SIG-M5 (cell line): ENCODE data around the gene PTRHD1.
A peak's percentile ranks its signal among the peaks of the same experiment; 100 is the strongest.
"Not testable (repeated sequence)": the region's sequence is repeated elsewhere in the genome, so short reads cannot be mapped to it uniquely, and the experiment has no call there.

Experiments
- DNase-seq: peaks from one replicate; lab custom pipeline; 2025; lab: John Stamatoyannopoulos, UW

The PTRHD1 gene

GRCh38 chr2:24792874-24793760, at the start of gene PTRHD1, which contains the start of gene CENPO:
PTRHD1 (minus strand) TSS chr2:24793391; CDS start chr2:24793377, 14 bp downstream.
CENPO (plus strand) TSS chr2:24793425; CDS start chr2:24793920, 495 bp downstream.
- DNase-seq = peak; percentile 84

- no peak for DNase-seq
Observed at GRCh38 chr2:24842081-24843050, 49.2 kb upstream of the PTRHD1 start.

DNA sequence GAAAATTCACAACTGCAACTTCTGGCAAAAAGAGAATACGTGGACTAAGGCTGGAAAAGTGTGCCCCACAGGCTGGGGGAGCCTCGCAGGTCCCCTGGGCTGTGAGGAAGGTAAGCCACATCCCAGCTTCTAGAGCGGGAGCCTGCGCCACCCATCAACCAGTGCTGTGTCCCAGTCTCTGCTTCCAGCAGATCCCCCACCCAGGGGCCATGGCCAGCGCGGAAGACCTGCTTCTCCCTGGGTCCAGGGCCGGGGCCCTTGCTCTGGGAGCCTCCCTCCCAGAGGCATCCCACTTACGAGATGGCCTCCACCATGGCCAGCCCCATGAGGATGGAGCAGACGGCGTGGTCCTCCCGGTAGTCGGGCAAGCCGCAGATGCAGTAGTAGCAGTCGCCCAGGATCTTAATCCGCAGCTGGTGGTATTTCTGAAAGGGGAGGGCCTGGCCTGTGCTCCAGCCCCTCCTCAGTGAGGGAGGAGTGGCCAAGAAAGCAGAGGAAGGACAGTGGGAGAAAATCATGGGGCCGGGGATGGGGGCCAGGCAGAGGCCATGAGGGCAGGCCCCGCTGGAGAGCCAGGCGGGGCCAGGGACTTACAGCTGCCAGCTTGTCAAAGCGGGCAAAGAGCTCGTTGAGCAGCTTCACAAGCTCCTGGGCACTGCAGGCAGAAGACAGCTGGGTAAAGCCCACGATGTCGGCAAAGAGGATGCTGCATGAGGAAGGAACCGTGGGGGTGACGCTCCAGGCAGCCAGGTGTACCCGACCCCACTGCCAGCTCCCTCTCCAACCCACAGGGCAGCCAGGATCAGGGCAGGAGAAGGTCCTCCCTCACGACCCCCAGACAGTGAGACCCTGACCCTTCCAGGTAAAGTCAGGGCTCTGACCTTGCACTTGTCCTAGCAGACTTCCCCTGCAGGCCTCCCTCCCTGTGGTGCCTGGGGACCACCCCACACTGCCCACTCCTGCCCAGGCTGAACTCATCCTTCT, 48.1 kb upstream of the PTRHD1 start:
- DNase-seq = no peak

- no peak for DNase-seq
Observed at GRCh38 chr2:24840164-24840869, 47.1 kb upstream of the PTRHD1 start.

DNA sequence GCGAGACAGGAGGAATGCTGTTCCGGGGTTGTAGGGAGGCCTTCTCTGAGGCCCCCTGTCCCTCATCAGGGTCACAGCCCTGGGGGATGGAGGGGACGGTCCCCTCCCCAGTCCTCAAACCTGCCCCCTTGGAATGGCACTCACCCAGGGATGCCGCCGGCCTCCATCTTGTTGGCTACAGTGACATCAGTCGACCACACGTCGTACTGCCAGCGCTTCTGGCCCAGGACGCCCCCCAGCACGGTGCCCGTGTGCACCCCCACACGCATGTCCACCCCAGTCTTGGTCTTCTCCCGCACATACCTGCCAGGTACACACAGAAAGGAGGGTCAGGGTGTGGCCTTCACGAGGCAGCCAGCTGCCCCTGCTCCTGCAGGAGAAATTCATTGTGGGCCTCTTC, 46.5 kb upstream of the PTRHD1 start:
- no peak for DNase-seq

- no peak for DNase-seq
Observed at GRCh38 chr2:24838541-24838940, 45.4 kb upstream of the PTRHD1 start.

DNA sequence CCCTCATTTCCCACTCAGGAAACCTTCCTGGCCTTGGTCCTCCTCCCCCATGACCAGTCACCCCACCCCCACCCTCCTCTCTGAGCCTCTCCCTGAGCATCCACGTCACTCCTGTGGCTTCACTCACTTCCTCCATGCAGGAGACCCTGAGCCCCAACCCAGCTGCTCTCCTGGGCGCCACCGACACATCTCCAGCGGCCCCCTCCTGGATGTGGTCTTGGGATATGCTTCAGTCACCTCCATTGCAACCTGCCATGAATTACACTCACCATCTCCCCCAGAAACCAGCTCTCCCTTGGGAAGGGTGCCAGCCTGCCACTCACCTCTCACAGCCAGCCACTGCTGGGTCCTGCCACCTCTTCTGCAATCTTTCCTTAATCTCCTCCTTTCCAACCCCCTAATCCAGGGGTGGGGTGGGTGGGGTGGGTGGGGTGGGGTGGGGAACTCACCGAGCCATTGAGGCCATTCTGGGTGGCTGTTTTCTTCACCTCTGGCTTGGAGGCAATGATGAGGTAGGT, 44.9 kb upstream of the PTRHD1 start:
- no peak for DNase-seq

GRCh38 chr2:24836706-24837105, 43.5 kb upstream of the PTRHD1 start:
- no peak for DNase-seq

DNA sequence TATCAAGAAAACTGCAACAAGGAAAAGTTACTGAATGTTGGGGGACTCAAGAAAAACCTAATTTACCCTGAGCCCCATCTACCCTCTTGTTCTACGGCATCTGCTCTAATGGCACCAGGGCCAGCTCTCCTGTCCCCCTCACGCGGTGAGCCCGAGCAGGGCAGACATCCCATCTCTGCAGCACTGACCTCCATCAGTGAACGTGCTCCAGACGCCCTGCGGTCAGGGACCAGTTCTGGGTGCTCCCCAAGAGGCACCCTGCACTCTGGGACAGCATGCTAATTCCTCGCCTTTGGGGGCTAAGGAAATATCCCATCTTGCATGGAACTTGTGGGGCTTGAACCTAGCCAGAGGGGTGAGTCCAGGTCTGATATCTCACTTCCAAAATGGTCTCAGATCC, 43.0 kb upstream of the PTRHD1 start:
- no peak for DNase-seq

GRCh38 chr2:24835411-24835810, 42.2 kb upstream of the PTRHD1 start:
- not testable (repeated sequence) for DNase-seq

- no peak for DNase-seq
Observed at GRCh38 chr2:24834733-24835395, 41.7 kb upstream of the PTRHD1 start.

- DNase-seq = no peak
Observed at GRCh38 chr2:24833821-24834732, 40.9 kb upstream of the PTRHD1 start.

GRCh38 chr2:24832931-24833701, 39.9 kb upstream of the PTRHD1 start:
- no peak for DNase-seq

- DNase-seq = no peak
Observed at GRCh38 chr2:24832521-24832920, 39.3 kb upstream of the PTRHD1 start.

DNA sequence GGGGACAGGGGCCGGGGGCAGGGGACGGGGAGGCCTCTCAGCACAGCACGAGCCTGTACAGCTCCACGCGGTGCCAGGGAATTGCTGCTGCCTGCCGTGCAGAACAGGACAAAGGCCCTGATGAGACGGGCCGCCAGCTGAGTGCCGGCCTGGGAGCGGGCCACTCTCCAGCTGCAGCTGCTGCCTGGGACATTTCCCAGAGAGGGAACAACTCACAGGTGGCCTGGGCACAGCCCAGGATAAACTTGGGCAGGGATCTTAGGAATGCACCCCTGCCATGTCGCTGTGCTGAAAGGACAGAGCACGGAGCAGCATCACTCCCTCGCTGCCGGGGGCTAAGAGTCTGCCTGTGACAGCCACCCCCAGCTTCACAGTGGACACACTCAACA, 38.9 kb upstream of the PTRHD1 start:
- DNase-seq = no peak

DNA sequence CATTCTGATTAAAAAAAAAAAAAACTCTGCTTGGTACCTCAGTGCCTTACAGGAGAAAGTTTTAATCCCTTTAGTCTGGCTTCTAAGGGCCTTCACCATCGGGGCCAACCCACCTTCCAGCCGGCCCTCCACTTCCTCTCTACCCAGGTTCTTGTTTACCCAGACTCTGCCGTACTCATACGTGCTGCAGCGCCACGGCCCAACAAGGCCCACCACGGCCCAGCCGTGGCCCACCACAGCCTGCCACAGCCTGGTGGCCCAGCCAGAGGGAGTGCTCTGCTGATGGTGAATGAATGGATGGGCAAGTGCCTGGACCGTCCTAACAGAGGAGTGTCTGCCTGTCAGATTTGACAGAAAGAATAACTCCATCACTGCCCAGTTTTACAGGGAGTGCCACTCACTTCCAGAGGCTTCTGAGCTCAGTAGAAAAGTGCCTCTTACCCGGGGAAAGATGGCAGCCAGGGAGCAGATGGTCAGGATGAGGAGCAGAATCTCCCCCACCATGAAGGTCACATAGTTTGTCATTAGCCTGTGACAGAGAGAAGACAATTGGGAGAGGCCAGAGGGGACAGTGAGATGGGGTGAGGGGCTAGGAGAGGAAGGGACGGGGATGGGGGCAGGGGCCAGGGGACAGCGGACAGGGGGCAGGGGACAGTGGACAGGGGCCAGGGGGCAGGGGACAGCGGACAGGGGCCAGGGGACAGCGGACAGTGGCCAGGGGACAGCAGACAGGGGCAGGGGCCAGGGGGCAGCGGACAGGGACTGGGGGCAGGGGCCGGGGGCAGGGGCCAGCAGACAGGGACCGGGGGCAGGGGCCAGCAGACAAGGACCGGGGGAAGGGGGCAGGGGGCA, 38.3 kb upstream of the PTRHD1 start:
- no peak for DNase-seq

DNA sequence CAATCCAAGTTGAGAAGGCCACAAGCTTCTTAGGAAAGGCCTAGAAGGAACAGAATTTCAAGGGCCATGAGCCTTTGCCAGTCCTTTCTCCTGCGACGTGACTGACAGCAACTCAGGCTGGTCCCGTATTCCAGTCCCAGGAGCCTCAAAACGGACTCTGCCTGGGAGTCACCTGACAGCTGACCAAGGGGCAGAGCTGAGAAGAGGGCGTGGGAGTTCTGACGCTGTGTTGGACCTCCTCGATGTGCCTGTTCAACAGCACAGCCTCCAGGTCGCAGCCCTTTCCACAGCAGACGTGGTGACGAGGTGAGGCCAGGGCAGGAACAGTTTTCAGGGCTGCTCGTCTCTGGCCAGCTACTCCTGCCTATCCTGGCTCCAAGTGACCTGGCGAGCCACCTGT, 37.6 kb upstream of the PTRHD1 start:
- DNase-seq = no peak
